Peyer's patch (tissue), 4 donors: ENCODE data around the gene SOHLH2. TPM values are rescaled to one million over a fixed set of nuclear protein-coding genes. Genes with fewer than 3 reads are reported as not detected.

ENCODE experiments used
- DNase-seq, 3 donors: peaks; one replicate each; pipeline ENCODE4 v3.0.0-alpha.2; 2017 to 2019
- H3K27ac ChIP-seq, 4 donors: fragments of 200-600 bp; sonication (generic); one replicate each; pipeline ENCODE4 v1.5.1; 2016 to 2019
- H3K27me3 ChIP-seq, 2 donors: fragments of 200-600 bp; sonication (generic); one replicate each; pipeline ENCODE4 v1.5.1; 2019
- H3K36me3 ChIP-seq, 3 donors: fragments of 200-600 bp; sonication (generic); one replicate each; pipeline ENCODE4 v1.5.1; 2016 to 2019
- H3K4me1 ChIP-seq, 4 donors: fragments of 200-600 bp; sonication (generic); one replicate each; pipeline ENCODE4 v1.5.1; 2016 to 2019
- H3K4me3 ChIP-seq, 4 donors: fragments of 200-600 bp; sonication (generic); 1 replicate in 3 of 4; 2 replicates in 1 of 4; pipeline ENCODE4 v1.5.1; 2016 to 2019; ENCODE audit warnings: mild to moderate bottlenecking in 1 of 4
- H3K9me3 ChIP-seq, 4 donors: fragments of 200-600 bp; sonication (generic); one replicate each; pipeline ENCODE4 v1.5.1; 2016 to 2019; ENCODE audit warnings: mild to moderate bottlenecking in 1 of 4
- POLR2A ChIP-seq, 2 donors: fragments of 450-650 bp; IDR thresholded peaks; one replicate each; pipeline ENCODE4 v1.5.1; 2017; ENCODE audit warnings: antibody characterized with exemption in 2 of 2, mild to moderate bottlenecking in 2 of 2, moderate library complexity in 2 of 2
- total RNA-seq, 4 donors: library from RNA; depleted of rRNA; stranded (reverse); fragments of >200 nt; gene quantifications; one replicate each; pipeline ENCODE4 v1.1.0, GENCODE V29; 2016
- TF ChIP-seq, protein P1 (sequence below), 6 experiments: fragments of 450-650 bp in 4 of 6; fragments of 200-600 bp in 2 of 6; sonication (generic) in 1 of 6; IDR thresholded peaks; one replicate each; pipeline ENCODE4 v1.5.1; 2017 to 2019; ENCODE audit warnings: antibody characterized with exemption in 6 of 6, mild to moderate bottlenecking in 3 of 6, moderate library complexity in 1 of 6

Gene SOHLH2
- total RNA-seq, 4 donors from 2014 or later, result not detected

GRCh38 chr13:36231236-36231635, 16.9 kb upstream of the SOHLH2 start:
- H3K27ac ChIP-seq, result no peak overlapping the region
- no peaks in the 10 kb centered on the region for H3K36me3 ChIP-seq
- no peak overlapping the region for H3K4me3 ChIP-seq
- no peak for DNase-seq
- no peaks in the 10 kb centered on the region for H3K9me3 ChIP-seq
- no peaks in the 10 kb centered on the region for H3K4me1 ChIP-seq
- TF ChIP-seq, protein P1, sequence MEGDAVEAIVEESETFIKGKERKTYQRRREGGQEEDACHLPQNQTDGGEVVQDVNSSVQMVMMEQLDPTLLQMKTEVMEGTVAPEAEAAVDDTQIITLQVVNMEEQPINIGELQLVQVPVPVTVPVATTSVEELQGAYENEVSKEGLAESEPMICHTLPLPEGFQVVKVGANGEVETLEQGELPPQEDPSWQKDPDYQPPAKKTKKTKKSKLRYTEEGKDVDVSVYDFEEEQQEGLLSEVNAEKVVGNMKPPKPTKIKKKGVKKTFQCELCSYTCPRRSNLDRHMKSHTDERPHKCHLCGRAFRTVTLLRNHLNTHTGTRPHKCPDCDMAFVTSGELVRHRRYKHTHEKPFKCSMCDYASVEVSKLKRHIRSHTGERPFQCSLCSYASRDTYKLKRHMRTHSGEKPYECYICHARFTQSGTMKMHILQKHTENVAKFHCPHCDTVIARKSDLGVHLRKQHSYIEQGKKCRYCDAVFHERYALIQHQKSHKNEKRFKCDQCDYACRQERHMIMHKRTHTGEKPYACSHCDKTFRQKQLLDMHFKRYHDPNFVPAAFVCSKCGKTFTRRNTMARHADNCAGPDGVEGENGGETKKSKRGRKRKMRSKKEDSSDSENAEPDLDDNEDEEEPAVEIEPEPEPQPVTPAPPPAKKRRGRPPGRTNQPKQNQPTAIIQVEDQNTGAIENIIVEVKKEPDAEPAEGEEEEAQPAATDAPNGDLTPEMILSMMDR (IDR thresholded peaks at IDR 0.05), result no peak
- no peak for TF ChIP-seq POLR2A (IDR thresholded peaks at IDR 0.05)
- no peaks in the 10 kb centered on the region for H3K27me3 ChIP-seq

DNA sequence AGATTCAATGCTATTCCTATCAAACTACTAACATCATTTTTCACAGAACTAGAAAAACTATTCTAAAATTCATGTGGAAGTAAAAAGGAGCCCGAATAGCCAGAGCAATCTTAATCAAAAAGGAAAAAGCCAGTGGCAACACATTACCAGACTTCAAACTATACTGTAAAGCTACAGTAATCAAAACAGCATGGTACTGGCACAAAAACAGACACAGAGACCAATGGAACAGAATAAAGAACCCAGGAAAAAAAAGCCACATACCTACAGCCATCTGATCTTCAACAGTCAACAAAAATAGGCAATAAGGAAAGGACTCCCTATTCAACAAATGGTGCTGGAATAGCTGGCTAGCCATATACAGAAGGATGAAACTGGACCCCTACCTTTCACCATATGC, 10.4 kb upstream of the SOHLH2 start:
- peaks cover 0 to 5% (median 2%) of the 10 kb centered on the region in 4 donors for H3K9me3 ChIP-seq
- H3K4me3 ChIP-seq, result no peak overlapping the region
- no peaks in the 10 kb centered on the region for H3K27me3 ChIP-seq
- no peak for DNase-seq
- no peaks in the 10 kb centered on the region for H3K4me1 ChIP-seq
- H3K27ac ChIP-seq, result no peak overlapping the region
- H3K36me3 ChIP-seq, result no peaks in the 10 kb centered on the region
- no peak for TF ChIP-seq POLR2A (IDR thresholded peaks at IDR 0.05)
- TF ChIP-seq, protein P1 (IDR thresholded peaks at IDR 0.05), result no peak

GRCh38 chr13:36219883-36220282, 5.5 kb upstream of the SOHLH2 start:
- no peak for DNase-seq
- TF ChIP-seq POLR2A (IDR thresholded peaks at IDR 0.05), result no peak
- TF ChIP-seq, protein P1 (IDR thresholded peaks at IDR 0.05), result no peak
- no peak overlapping the region for H3K4me3 ChIP-seq
- H3K27ac ChIP-seq, result no peak overlapping the region
- H3K4me1 ChIP-seq, result no peaks in the 10 kb centered on the region
- no peaks in the 10 kb centered on the region for H3K27me3 ChIP-seq
- no peaks in the 10 kb centered on the region for H3K36me3 ChIP-seq
- no peaks in the 10 kb centered on the region for H3K9me3 ChIP-seq

GRCh38 chr13:36217456-36217855, 3.1 kb upstream of the SOHLH2 start:
- no peak for TF ChIP-seq POLR2A (IDR thresholded peaks at IDR 0.05)
- TF ChIP-seq, protein P1 (IDR thresholded peaks at IDR 0.05), result no peak
- Histone ChIP-seq H3K36me3 (no peaks in the 10 kb centered on the region), H3K27me3 (no peaks in the 10 kb centered on the region), H3K9me3 (no peaks in the 10 kb centered on the region), H3K4me3 (no peak overlapping the region), H3K4me1 (no peaks in the 10 kb centered on the region), H3K27ac (no peak overlapping the region)
- DNase-seq, result no peak

DNA sequence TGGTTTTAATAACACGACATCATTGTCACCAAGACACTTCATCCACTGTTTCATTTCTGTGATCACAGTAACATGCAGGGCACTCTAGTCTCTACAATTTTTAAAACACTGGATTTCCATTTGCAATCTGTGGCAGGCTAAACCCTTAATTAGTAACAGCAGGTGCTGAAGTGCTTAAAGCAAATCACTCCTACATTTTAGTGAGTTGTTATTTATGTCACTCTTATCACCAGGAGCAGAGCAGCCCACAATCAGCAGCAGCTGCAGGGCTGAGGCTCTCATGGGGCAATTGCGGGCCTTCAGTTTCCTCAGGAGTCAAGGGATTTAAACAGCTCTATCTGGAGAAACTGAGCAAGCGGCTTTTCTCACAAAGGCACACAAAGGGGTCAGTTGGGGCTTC, 1.6 kb downstream of the SOHLH2 start:
- Histone ChIP-seq H3K27me3 (no peaks in the 10 kb centered on the region), H3K4me3 (no peak overlapping the region), H3K27ac (no peak overlapping the region), H3K9me3 (no peaks in the 10 kb centered on the region), H3K4me1 (no peaks in the 10 kb centered on the region), H3K36me3 (no peaks in the 10 kb centered on the region)
- TF ChIP-seq, protein P1 (IDR thresholded peaks at IDR 0.05), result no peak
- no peak for TF ChIP-seq POLR2A (IDR thresholded peaks at IDR 0.05)
- no peak for DNase-seq

GRCh38 chr13:36211567-36211966, 2.8 kb downstream of the SOHLH2 start:
- no peak overlapping the region for H3K4me3 ChIP-seq
- H3K4me1 ChIP-seq, result no peaks in the 10 kb centered on the region
- no peaks in the 10 kb centered on the region for H3K36me3 ChIP-seq
- no peaks in the 10 kb centered on the region for H3K9me3 ChIP-seq
- H3K27ac ChIP-seq, result no peak overlapping the region
- TF ChIP-seq POLR2A (IDR thresholded peaks at IDR 0.05), result no peak
- TF ChIP-seq, protein P1 (IDR thresholded peaks at IDR 0.05), result no peak
- H3K27me3 ChIP-seq, result no peaks in the 10 kb centered on the region
- no peak for DNase-seq
